HG02840 (cell line): Measurements from ENCODE around the gene SOCS1.
"Not testable (repeated sequence)": the region's sequence is repeated elsewhere in the genome, so short reads cannot be mapped to it uniquely, and the experiment has no call there.

Source experiments
- ATAC-seq: cut with Tn5 transposase; IDR thresholded peaks from one replicate; pipeline ENCODE4 v1.9.1; 2021; ENCODE audit warnings: mild to moderate bottlenecking, moderate library complexity, moderate number of reproducible peaks; ENCODE audit not compliant: unreplicated experiment, low FRiP score

Gene SOCS1

DNA sequence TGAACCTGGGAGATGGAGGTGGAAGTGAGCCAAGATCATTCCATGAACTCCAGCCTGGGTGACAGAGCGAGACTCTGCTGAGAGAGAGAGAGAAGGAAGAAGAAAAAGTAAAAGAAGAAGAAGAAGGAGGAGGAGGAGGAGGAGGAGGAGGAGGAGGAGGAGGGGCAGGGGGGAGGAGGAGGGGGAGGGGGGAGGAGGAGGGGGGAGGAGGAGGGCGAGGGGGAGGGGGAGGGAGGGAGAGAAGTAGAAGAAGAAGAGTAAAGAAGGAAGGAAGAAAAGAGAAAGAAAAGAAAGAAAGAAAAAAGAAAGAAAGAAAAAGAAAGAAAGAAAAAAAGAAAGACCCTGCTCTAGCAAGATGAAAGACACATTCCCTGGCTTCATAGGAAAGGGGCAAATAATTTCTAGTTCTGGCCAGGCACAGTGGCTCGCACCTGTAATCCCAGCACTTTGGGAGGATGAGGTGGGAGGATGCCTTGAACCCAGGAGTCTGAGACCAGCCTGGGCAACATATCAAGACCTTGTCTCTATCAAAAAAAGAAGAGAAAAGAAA is 23.6 kb downstream of the SOCS1 start:
- no peak for ATAC-seq

GRCh38 chr16:11231367-11231970 is 24.5 kb downstream of the SOCS1 start:
- ATAC-seq: no peak

- no peak for ATAC-seq
Measured at GRCh38 chr16:11229906-11230305, 26.1 kb downstream of the SOCS1 start.

- ATAC-seq: no peak
Measured at GRCh38 chr16:11229432-11229831, 26.6 kb downstream of the SOCS1 start.

- ATAC-seq: no peak
Measured at GRCh38 chr16:11225677-11226549, 30.1 kb downstream of the SOCS1 start.

GRCh38 chr16:11224894-11225676 is 30.9 kb downstream of the SOCS1 start:
- peak; percentile 77 for ATAC-seq

DNA sequence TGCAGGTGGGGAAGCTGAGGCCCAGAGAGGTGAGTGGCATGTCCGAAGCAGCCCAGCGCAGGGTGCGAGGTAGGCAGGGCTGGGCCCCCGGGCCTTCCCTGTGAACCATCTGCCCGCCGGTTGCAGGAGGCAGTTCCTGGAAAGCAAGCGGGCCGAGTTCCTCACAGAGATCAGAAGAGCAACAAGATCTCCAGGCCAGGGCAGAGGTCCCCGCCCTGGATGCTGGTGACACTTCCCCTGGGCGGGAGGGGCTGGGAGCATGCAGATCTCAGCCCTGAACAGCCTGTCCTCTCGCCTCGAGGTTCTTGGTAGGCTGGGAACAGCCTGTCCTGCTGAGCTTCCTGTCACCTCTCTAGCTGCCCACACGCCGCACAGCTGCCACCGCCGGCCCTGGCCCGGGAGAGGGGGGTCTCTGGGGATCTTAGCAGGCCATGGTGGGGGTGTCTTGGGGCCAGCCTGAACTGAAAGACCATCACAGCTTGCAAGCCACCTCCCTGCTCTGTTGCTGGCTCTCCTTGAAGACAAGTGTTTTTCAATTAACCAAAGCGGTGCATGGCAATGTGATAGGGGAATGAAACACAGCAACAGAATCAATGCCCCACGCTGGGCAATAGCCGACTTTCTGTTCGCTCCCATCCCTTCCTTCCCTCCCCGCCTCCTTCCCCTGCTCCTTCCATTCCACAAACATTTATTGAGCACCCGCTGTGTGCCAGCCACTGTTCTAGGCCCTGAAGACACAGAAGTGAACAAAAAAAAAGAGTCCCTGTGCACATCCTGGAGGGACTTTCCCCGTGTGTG is 31.7 kb downstream of the SOCS1 start:
- ATAC-seq: no peak

- ATAC-seq: not testable (repeated sequence)
Measured at GRCh38 chr16:11220507-11220906, 35.5 kb downstream of the SOCS1 start.

DNA sequence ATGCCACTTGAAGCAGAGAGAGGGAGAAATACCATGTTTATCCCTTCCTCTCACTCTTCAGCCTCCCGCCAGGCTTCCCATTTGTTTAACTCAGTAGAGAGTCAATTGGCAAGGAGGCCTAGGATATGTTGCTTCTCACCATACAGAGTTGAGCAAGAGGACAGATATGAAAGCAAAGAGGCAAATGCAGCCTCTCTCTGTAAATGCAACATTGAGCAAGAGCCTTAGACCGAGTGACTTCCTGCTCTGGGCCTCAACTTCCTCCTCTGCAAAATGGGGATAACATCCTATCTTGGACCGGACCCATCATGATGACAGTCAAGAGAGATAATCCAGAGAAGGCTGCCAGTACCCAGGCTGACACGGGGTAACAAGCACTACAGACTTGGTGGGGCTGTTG is 36.8 kb downstream of the SOCS1 start:
- no peak for ATAC-seq

DNA sequence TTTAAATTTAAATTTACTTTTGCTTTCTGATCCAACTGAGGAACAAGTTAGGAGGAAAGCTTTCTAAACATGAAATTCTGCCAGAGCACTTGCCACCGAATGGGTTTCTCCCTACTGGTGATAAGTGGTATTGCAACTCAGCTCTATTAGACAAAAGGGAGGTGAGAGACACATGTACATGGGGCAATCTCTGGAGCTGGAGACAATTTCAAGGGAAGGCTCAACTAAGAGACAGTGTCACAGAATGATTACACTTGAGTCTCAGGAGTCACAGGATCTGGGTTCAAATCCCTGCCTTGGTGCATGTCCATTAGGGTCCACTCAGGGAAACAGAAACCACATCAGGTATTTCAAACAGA is 37.4 kb downstream of the SOCS1 start:
- no peak for ATAC-seq

GRCh38 chr16:11217651-11218603 is 38.1 kb downstream of the SOCS1 start:
- ATAC-seq: no peak

- no peak for ATAC-seq
Measured at GRCh38 chr16:11215935-11216556, 40.0 kb downstream of the SOCS1 start.

DNA sequence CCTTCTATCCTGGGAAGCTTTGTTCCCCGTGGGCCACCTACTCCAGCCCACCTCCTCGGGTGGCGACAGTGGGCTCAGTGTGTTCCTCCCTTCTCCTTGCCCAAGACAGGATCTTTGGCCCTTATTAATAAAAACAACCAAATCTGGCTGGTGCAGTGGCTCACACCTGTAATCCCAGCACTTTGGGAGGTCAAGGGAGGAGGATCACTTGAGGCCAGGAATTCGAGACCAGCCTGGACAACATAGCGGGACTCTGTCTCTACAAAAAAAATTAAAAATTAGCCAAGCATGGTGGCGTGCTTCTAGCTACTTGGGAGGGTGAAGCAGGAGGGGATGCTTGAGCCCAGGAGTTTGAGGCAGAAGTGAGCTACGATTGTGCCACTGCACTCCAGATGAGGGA is 42.2 kb downstream of the SOCS1 start:
- ATAC-seq: no peak

- no peak for ATAC-seq
Measured at GRCh38 chr16:11213373-11213772, 42.6 kb downstream of the SOCS1 start.

GRCh38 chr16:11212798-11213196 is 43.2 kb downstream of the SOCS1 start:
- ATAC-seq: no peak

- ATAC-seq: no peak
Measured at GRCh38 chr16:11211977-11212797, 43.8 kb downstream of the SOCS1 start.

DNA sequence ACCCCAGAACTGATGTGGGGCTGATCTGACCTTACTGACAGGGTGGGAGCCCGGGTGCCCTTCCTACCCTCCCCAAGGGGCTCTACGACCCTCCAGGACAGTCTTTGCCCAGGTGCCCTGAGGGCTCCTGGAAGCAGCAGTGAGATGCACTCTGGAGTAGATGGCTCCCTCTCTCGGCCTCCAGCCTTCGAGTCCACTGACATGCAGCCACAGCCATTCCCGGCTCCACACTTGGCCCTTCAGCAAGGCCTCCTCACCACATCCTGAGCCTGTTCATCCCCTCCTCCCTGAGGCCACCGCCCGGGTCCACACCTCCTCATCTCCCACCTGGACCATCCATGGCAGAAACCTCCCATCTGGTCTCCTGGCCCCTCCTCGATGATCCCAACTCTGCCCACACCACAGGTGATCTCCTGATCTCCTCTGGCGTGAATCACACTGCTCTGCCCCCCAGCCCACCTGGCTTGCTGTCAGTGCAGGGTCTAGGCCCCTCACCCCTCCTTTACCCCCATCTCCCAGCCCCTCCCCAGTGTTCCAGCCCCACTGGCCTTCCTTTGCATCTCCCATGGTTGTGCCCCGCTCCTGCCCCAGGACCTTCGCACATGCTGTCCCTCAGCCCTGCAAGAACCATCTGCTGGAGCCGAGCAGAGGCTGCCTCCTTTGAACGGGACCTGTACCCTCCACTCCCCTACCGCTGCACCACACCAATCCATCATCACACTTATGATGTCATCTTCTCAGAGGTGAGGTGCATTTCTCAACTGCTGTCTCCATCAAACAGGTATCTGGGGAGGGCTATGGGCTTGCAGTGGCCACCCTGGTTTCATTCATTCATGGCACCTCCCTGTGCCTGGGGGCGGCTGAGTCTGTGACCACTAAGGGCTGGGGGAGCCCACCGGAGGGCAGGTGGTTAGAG is 44.7 kb downstream of the SOCS1 start:
- ATAC-seq: no peak
